CD4-positive, CD25-positive, alpha-beta regulatory T cell (primary cell): ENCODE measurements around the gene GPR137. TPM values are rescaled to one million over a fixed set of nuclear protein-coding genes. Genes with fewer than 3 reads are reported as not detected.
"Not testable (repeated sequence)": the region's sequence is repeated elsewhere in the genome, so short reads cannot be mapped to it uniquely, and the experiment has no call there.

Experiments
- ATAC-seq, 2 donors: fragments of 150-1000 bp; cut with Tn5 transposase; one replicate each; pipeline ENCODE4 v1.10.0; 2021; ENCODE audit warnings: low read depth in 2 of 2, moderate number of reproducible peaks in 2 of 2, moderate library complexity in 1 of 2
- DNase-seq, 3 donors: peaks; one replicate each; pipeline versions ENCODE4 v3.0.0 to v3.0.0-alpha.2; 2012 to 2022; ENCODE audit warnings: mixed read lengths in 1 of 3
- H3K27ac ChIP-seq: one replicate; pipeline ENCODE4 v1.7.0; 2013; ENCODE audit warnings: mild to moderate bottlenecking, low read length; ENCODE audit not compliant: insufficient read depth, poor library complexity, severe bottlenecking
- H3K27me3 ChIP-seq: one replicate; pipeline ENCODE4 v1.7.0; 2013; ENCODE audit warnings: low read length; ENCODE audit not compliant: control insufficient read depth, insufficient read depth
- H3K36me3 ChIP-seq: one replicate; pipeline ENCODE4 v1.7.0; 2013; ENCODE audit warnings: mild to moderate bottlenecking, low read length, moderate library complexity; ENCODE audit not compliant: control insufficient read depth, insufficient read depth
- H3K4me1 ChIP-seq: 2 replicates; pipeline ENCODE4 v1.7.0; 2013; ENCODE audit warnings: mild to moderate bottlenecking, low read length; ENCODE audit not compliant: insufficient read depth, control insufficient read depth, poor library complexity, severe bottlenecking
- H3K4me3 ChIP-seq: one replicate; pipeline ENCODE4 v1.7.0; 2013; ENCODE audit warnings: low read depth, mild to moderate bottlenecking, low read length, moderate library complexity
- H3K9me3 ChIP-seq, 2 experiments: 1 replicate in 1 of 2; 2 replicates in 1 of 2; pipeline ENCODE4 v1.7.0; 2013; ENCODE audit warnings: low read length in 2 of 2, mild to moderate bottlenecking in 1 of 2, moderate library complexity in 1 of 2; ENCODE audit not compliant: control insufficient read depth in 2 of 2
- H3K27ac Mint-ChIP-seq, 3 donors: one replicate each; pipeline ENCODE4 v1.8.0; 2020 to 2022; ENCODE audit warnings: mild to moderate bottlenecking in 3 of 3, mixed read lengths in 3 of 3, moderate library complexity in 2 of 3
- H3K27me3 Mint-ChIP-seq: one replicate; pipeline ENCODE4 v1.8.0; 2022; ENCODE audit warnings: mild to moderate bottlenecking, mixed read lengths
- H3K36me3 Mint-ChIP-seq: one replicate; pipeline ENCODE4 v1.8.0; 2020; ENCODE audit warnings: mixed read lengths
- H3K4me1 Mint-ChIP-seq, 4 donors: one replicate each; pipeline ENCODE4 v1.8.0; 2020 to 2022; ENCODE audit warnings: mixed read lengths in 4 of 4, mild to moderate bottlenecking in 1 of 4
- H3K4me3 Mint-ChIP-seq, 4 donors: one replicate each; pipeline ENCODE4 v1.8.0; 2020 to 2022; ENCODE audit warnings: mild to moderate bottlenecking in 4 of 4, mixed read lengths in 4 of 4, moderate library complexity in 3 of 4
- H3K9me3 Mint-ChIP-seq, 7 donors: one replicate each; pipeline ENCODE4 v1.8.0; 2020 to 2022; ENCODE audit warnings: mixed read lengths in 7 of 7, mild to moderate bottlenecking in 3 of 7, moderate library complexity in 2 of 7
- polyA plus RNA-seq, 4 donors: library from polyadenylated mRNA; unstranded; fragments of 300-500 nt; fragmentation: Illumina TruSeq; gene quantifications; one replicate each; pipeline ENCODE4 v1.2.3, GENCODE V29; 2021
- total RNA-seq: library from RNA; stranded (reverse); gene quantifications from one replicate; pipeline ENCODE4 v1.2.3, GENCODE V29; 2022

The GPR137 gene
- total and polyA plus RNA-seq, 5 donors from 2014 or later, result 4.1 to 26.0 (median 6.5) TPM

DNA sequence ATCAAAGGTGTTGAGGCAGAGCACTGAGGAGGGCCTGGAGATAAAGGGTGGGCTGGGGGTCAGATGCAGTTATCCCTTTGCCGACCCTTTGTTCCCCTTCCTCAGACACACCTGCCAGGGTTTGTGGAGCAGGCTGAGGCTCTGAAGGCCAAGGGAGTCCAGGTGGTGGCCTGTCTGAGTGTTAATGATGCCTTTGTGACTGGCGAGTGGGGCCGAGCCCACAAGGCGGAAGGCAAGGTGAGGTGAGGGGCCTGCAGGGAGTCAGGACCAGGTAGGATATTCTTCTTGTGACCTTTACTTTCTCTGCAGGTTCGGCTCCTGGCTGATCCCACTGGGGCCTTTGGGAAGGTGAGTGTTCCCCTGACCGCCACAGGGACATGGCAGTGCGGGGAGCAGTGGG, 34.9 kb downstream of the GPR137 start:
- H3K36me3 Mint-ChIP-seq, result peaks cover 18% of the 10 kb centered on the region
- peak overlapping the region in 1 of 3 donors; percentile 5 for H3K27ac Mint-ChIP-seq
- H3K9me3 Mint-ChIP-seq, result no peaks in the 10 kb centered on the region
- no peak for DNase-seq
- Histone ChIP-seq H3K27me3 (no peaks in the 10 kb centered on the region), H3K27ac (no peak overlapping the region), H3K36me3 (peaks cover 3% of the 10 kb centered on the region), H3K9me3 (no peaks in the 10 kb centered on the region), H3K4me3 (no peak overlapping the region), H3K4me1 (peaks cover 31% of the 10 kb centered on the region)
- no peaks in the 10 kb centered on the region for H3K27me3 Mint-ChIP-seq
- no peak for ATAC-seq
- H3K4me3 Mint-ChIP-seq, result peak overlapping the region in 2 of 4 donors; percentile 84 to 95
- peaks cover 0 to 42% (median 26%) of the 10 kb centered on the region in 4 donors for H3K4me1 Mint-ChIP-seq

GRCh38 chr11:64321026-64321425, 35.4 kb downstream of the GPR137 start:
- peaks cover 18% of the 10 kb centered on the region for H3K36me3 Mint-ChIP-seq
- peak overlapping the region in 2 of 3 donors; percentile 5 to 29 for H3K27ac Mint-ChIP-seq
- no peaks in the 10 kb centered on the region for H3K27me3 ChIP-seq
- no peak overlapping the region for H3K27ac ChIP-seq
- peak overlapping the region in 2 of 4 donors; percentile 16 to 95 for H3K4me3 Mint-ChIP-seq
- H3K27me3 Mint-ChIP-seq, result no peaks in the 10 kb centered on the region
- peaks cover 0 to 42% (median 26%) of the 10 kb centered on the region in 4 donors for H3K4me1 Mint-ChIP-seq
- H3K9me3 Mint-ChIP-seq, result no peaks in the 10 kb centered on the region
- H3K9me3 ChIP-seq, result no peaks in the 10 kb centered on the region
- H3K36me3 ChIP-seq, result peaks cover 3% of the 10 kb centered on the region
- peaks cover 31% of the 10 kb centered on the region for H3K4me1 ChIP-seq
- no peak overlapping the region for H3K4me3 ChIP-seq
- DNase-seq (no peak), ATAC-seq (no peak)

- Mint-ChIP-seq H3K4me3 (peak overlapping the region in 2 of 4 donors; percentile 1 to 16), H3K27me3 (no peaks in the 10 kb centered on the region), H3K36me3 (peaks cover 18% of the 10 kb centered on the region), H3K9me3 (no peaks in the 10 kb centered on the region), H3K27ac (no peak overlapping the region), H3K4me1 (peaks cover 0 to 38% (median 23%) of the 10 kb centered on the region in 4 donors)
- H3K4me3 ChIP-seq, result no peak overlapping the region
- peaks cover 27% of the 10 kb centered on the region for H3K4me1 ChIP-seq
- H3K36me3 ChIP-seq, result peaks cover 3% of the 10 kb centered on the region
- ATAC-seq, result no peak
- no peak overlapping the region for H3K27ac ChIP-seq
- no peak for DNase-seq
- no peaks in the 10 kb centered on the region for H3K9me3 ChIP-seq
- H3K27me3 ChIP-seq, result no peaks in the 10 kb centered on the region
Observed at GRCh38 chr11:64321533-64321932, 35.9 kb downstream of the GPR137 start.

DNA sequence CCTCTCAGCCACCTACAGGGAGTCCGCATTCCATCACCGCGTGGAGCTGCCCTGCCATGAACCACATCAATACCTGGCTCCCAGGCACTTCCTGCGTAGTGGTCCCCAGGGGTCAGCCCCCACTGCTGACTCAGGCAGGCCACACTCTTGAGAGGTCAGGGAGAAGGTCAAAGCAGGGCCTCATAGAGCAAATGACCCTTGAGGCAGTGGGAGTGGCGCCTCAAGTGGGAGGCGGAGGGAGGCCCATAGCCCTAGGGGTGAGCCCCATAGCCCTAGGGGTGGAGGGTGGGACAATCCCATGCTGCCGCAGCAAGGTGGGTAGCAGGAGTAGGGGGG, 37.2 kb downstream of the GPR137 start:
- Histone ChIP-seq H3K27ac (no peak overlapping the region), H3K9me3 (no peaks in the 10 kb centered on the region), H3K27me3 (no peaks in the 10 kb centered on the region), H3K4me1 (peaks cover 16% of the 10 kb centered on the region), H3K36me3 (peaks cover 3% of the 10 kb centered on the region), H3K4me3 (no peak overlapping the region)
- H3K27ac Mint-ChIP-seq, result no peak overlapping the region
- no peak overlapping the region for H3K4me3 Mint-ChIP-seq
- no peak for DNase-seq
- peaks cover 0 to 25% (median 16%) of the 10 kb centered on the region in 4 donors for H3K4me1 Mint-ChIP-seq
- H3K27me3 Mint-ChIP-seq, result no peaks in the 10 kb centered on the region
- ATAC-seq, result no peak
- no peaks in the 10 kb centered on the region for H3K9me3 Mint-ChIP-seq
- peaks cover 14% of the 10 kb centered on the region for H3K36me3 Mint-ChIP-seq

DNA sequence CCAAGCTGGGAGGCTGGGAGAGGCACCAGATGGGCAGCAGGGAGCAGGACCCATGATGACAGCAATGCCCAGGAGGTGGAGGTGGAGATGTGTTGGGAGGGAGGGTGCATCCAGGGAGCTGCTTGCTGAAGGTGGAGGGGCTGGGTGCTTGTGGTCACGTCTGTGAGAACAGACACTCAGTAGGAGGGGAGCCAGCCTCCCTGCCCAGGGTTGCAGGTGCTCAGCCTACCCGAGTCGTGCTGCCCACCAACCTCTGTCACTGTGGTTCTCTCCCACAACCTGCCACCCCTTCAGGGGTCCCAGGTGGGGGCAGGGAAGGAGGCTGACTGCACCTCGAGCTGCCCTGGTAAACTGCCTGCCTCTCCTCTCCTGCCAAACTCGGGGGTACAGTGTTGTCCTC, 37.7 kb downstream of the GPR137 start:
- Mint-ChIP-seq H3K36me3 (peaks cover 14% of the 10 kb centered on the region), H3K27me3 (no peaks in the 10 kb centered on the region), H3K4me1 (peaks cover 0 to 20% (median 14%) of the 10 kb centered on the region in 4 donors), H3K27ac (peak overlapping the region in 1 of 3 donors; percentile 5), H3K4me3 (peak overlapping the region in 1 of 4 donors; percentile 54), H3K9me3 (no peaks in the 10 kb centered on the region)
- Histone ChIP-seq H3K4me1 (peaks cover 13% of the 10 kb centered on the region), H3K4me3 (no peak overlapping the region), H3K27ac (no peak overlapping the region), H3K9me3 (no peaks in the 10 kb centered on the region), H3K27me3 (no peaks in the 10 kb centered on the region), H3K36me3 (peaks cover 3% of the 10 kb centered on the region)
- DNase-seq (no peak), ATAC-seq (no peak)

- peaks cover 0 to 16% (median 12%) of the 10 kb centered on the region in 4 donors for H3K4me1 Mint-ChIP-seq
- H3K27me3 Mint-ChIP-seq, ATAC-seq, H3K4me3 ChIP-seq, H3K36me3 ChIP-seq, H3K9me3 Mint-ChIP-seq, H3K9me3 ChIP-seq, H3K27me3 ChIP-seq, DNase-seq, H3K27ac Mint-ChIP-seq, H3K27ac ChIP-seq, H3K4me1 ChIP-seq: not testable (repeated sequence)
- peak overlapping the region in 1 of 4 donors; percentile 21 for H3K4me3 Mint-ChIP-seq
- H3K36me3 Mint-ChIP-seq, result peaks cover 14% of the 10 kb centered on the region
Observed at GRCh38 chr11:64323984-64324383, 38.3 kb downstream of the GPR137 start.

- peaks cover 3% of the 10 kb centered on the region for H3K36me3 ChIP-seq
- no peaks in the 10 kb centered on the region for H3K9me3 ChIP-seq
- no peak for ATAC-seq
- Mint-ChIP-seq H3K36me3 (peaks cover 14% of the 10 kb centered on the region), H3K9me3 (no peaks in the 10 kb centered on the region), H3K4me1 (peaks cover 0 to 9% (median 6%) of the 10 kb centered on the region in 4 donors), H3K27me3 (no peaks in the 10 kb centered on the region), H3K27ac (no peak overlapping the region), H3K4me3 (peak overlapping the region in 1 of 4 donors; percentile 27)
- H3K27ac ChIP-seq, result no peak overlapping the region
- DNase-seq, result no peak
- no peaks in the 10 kb centered on the region for H3K4me1 ChIP-seq
- no peaks in the 10 kb centered on the region for H3K27me3 ChIP-seq
- H3K4me3 ChIP-seq, result no peak overlapping the region
Observed at GRCh38 chr11:64324692-64325469, 39.2 kb downstream of the GPR137 start.

DNA sequence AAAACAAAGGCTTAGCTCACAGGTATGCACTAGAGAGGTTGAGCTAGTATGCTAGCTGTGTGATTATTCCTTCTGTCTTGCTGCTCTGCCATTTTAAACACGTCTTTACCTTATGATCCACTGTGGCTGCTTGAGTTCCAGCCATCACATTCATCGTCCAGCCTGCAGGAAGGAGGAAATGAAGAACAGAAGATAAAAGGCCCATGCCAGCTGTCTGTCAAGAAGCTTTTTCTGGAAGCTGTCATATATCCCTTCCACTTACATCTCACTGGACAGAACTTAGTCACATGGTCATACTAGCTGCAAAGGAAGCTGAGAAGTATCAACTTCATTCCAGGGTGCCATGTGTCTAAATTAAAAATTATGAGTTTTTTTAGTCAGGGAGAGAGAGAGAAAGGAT, 41.7 kb downstream of the GPR137 start:
- H3K36me3 ChIP-seq, result no peaks in the 10 kb centered on the region
- no peak overlapping the region for H3K4me3 ChIP-seq
- H3K27ac Mint-ChIP-seq, result no peak overlapping the region
- H3K4me3 Mint-ChIP-seq, result peak overlapping the region in 2 of 4 donors; percentile 13 to 41
- DNase-seq, result no peak
- no peak for ATAC-seq
- H3K27ac ChIP-seq, result no peak overlapping the region
- no peaks in the 10 kb centered on the region for H3K27me3 ChIP-seq
- peaks cover 8% of the 10 kb centered on the region for H3K4me1 ChIP-seq
- H3K9me3 Mint-ChIP-seq, result no peaks in the 10 kb centered on the region
- H3K9me3 ChIP-seq, result no peaks in the 10 kb centered on the region
- no peaks in the 10 kb centered on the region for H3K27me3 Mint-ChIP-seq
- peaks cover 0 to 7% (median 6%) of the 10 kb centered on the region in 4 donors for H3K4me1 Mint-ChIP-seq
- no peaks in the 10 kb centered on the region for H3K36me3 Mint-ChIP-seq
